Activated naive CD4-positive, alpha-beta T cell treated with anti-CD3 and anti-CD28 coated beads, Interleukin-2, amount 50 U/mL, for 24 hours (primary cell): ENCODE measurements around the gene CCNI2.

ENCODE experiments used
- H3K27ac Mint-ChIP-seq: one replicate; pipeline ENCODE4 v1.8.0; 2021; ENCODE audit warnings: mild to moderate bottlenecking, mixed read lengths
- H3K27me3 Mint-ChIP-seq: one replicate; pipeline ENCODE4 v1.8.0; 2021; ENCODE audit warnings: mixed read lengths
- H3K36me3 Mint-ChIP-seq: one replicate; pipeline ENCODE4 v1.8.0; 2021; ENCODE audit warnings: mixed read lengths
- H3K4me1 Mint-ChIP-seq: one replicate; pipeline ENCODE4 v1.8.0; 2021; ENCODE audit warnings: mixed read lengths
- H3K4me3 Mint-ChIP-seq: one replicate; pipeline ENCODE4 v1.8.0; 2021; ENCODE audit warnings: mild to moderate bottlenecking, mixed read lengths
- H3K9me3 Mint-ChIP-seq: one replicate; pipeline ENCODE4 v1.8.0; 2021; ENCODE audit warnings: mixed read lengths

The CCNI2 gene

DNA sequence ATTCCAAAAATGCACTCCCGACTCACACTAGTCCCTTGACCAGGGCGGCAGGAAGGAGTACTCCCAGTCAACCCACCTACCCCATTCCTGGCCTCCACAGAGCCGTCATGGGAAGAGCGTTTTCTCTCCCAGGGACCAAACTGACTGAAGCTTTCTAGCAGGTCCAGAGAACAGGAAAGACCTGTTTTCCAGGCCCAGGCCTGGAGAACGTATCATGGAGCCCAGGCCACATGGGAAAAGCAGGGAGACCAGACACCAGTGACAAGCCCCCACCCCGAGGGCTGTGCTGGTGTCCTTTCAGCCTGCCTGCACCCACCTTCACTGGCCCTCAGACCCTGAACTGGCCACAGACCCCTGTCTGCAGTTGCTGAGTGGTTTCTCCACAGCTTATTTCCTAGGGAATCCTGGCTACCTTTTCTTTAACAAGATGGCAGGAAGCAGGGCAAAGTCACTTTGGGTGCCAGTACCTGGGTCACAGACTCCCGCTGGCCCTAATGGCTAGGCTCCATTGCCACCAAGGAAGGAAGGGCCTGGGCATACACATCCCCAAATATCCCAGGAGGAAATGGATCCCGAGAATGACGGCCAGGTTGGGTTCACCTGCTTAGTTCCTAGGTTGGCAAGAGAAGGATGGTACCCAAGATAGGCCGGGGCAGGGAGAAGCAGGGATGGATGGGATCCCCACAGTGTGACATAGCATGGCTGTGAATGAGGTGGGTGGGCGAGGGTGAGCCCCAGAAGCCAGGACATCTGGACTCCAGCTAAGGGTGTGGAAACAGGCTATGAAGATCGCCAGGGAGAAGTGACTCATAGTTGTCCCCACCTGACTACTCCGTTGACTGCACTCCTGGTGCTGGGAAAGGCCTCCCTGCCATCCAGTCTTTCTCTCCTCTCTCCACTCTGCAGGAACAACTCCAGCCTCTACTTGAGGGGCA, 12.2 kb downstream of the CCNI2 start:
- peaks cover 2% of the 10 kb centered on the region for H3K36me3 Mint-ChIP-seq
- no peak overlapping the region for H3K4me3 Mint-ChIP-seq
- no peaks in the 10 kb centered on the region for H3K27me3 Mint-ChIP-seq
- H3K9me3 Mint-ChIP-seq = no peaks in the 10 kb centered on the region
- no peaks in the 10 kb centered on the region for H3K4me1 Mint-ChIP-seq
- no peak overlapping the region for H3K27ac Mint-ChIP-seq

DNA sequence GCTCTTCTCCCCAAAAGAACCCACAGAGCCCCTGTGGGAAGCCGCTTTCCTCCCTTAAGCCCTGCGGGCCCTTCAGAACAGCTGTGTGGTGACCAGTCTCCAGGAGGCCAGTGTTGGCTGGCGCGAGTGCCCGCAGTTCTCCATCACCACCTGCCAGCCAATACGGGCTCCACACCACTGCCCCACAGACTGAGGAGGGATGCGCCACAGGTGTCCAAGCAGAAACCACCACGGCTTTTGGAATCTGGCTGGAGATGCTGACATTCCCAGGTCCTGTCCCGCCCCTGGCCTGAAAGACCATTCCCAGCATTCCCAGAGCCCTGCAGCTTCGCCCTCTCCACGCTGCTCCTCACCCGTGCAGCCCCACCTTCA, 12.8 kb downstream of the CCNI2 start:
- Mint-ChIP-seq H3K36me3 (peaks cover 2% of the 10 kb centered on the region), H3K4me3 (no peak overlapping the region), H3K4me1 (no peaks in the 10 kb centered on the region), H3K9me3 (no peaks in the 10 kb centered on the region), H3K27ac (no peak overlapping the region), H3K27me3 (no peaks in the 10 kb centered on the region)

DNA sequence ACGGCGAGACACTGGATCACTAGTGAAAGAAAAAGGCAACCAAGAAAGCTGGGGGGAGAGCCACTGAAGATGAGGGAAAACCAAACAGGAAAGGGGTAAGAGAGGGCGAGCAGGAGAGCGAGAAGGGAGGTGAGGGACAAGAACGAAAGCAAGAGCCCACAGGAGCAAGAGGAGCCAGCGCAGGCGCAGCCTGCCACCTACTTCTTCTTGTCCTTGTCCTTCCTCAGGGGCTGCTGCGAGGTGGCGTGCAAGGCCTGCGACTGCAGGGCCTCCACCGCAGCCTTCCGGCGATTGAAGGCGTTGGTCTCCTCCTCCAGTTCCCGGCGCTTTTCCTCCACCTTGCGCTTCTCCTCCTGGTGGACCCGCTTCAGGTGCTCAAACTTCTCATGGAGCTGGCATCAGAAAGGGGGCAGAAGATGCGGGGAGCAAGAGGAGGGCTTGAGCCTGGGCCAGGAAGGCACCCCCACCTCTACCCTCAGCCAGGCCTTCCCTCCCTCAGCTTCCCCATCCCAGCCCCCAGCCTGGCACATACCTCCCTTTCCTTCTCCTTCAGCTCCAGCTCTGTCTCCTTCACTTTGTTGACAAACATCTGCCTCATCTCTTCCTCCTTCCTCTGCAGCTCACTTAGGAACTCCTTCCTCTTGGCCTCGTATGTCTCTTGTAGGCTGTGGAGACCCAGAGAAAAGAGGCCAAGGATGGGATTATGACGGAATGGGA, 13.5 kb downstream of the CCNI2 start:
- no peaks in the 10 kb centered on the region for H3K4me1 Mint-ChIP-seq
- no peak overlapping the region for H3K27ac Mint-ChIP-seq
- no peaks in the 10 kb centered on the region for H3K9me3 Mint-ChIP-seq
- H3K27me3 Mint-ChIP-seq = no peaks in the 10 kb centered on the region
- no peaks in the 10 kb centered on the region for H3K36me3 Mint-ChIP-seq
- H3K4me3 Mint-ChIP-seq = no peak overlapping the region

DNA sequence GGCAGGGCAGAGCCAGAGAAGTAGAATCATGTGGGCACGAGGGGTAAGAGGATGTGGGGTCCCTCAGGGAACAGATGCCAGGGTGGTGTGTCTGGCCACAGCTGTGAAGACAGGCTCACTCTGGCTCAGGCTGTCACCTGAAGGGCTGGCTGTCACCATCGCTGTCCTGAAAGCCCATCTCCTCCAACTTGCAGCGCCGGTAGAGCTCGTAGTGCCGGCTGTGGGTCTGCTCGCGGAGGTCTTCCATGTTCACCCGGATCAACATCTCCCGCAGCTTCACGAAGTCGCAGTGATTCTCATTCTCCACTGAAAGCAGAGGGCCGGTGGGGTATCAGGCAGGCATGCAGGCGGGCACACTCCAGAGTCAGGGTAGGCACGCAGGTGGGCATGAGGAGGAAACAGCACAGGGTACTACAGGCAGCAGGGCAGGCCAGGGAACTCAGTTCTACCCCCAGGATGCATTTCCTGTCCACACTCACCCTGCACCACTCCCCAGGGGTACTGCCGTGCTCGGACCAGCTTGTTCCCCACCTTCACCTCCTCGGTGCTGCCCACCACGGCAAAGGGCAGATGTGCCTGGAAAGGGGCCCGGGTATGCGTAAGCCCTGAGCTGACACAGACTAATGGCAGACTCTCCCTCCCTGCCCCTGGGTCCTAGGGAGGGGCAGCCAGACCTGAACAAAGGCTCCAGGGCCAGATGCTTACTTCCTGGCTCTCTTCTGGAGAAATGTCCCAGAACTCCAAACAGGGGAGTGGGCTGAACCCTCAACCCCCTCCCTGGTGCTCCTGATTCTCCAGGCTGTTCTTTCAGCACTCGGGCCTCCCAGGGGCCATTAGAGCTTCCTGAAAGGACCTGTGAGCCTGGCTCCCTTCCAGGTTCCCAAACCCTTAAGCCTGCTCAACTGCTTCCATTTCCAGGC, 14.4 kb downstream of the CCNI2 start:
- Mint-ChIP-seq H3K36me3 (no peaks in the 10 kb centered on the region), H3K4me1 (no peaks in the 10 kb centered on the region), H3K27me3 (no peaks in the 10 kb centered on the region), H3K9me3 (no peaks in the 10 kb centered on the region), H3K4me3 (no peak overlapping the region), H3K27ac (no peak overlapping the region)

DNA sequence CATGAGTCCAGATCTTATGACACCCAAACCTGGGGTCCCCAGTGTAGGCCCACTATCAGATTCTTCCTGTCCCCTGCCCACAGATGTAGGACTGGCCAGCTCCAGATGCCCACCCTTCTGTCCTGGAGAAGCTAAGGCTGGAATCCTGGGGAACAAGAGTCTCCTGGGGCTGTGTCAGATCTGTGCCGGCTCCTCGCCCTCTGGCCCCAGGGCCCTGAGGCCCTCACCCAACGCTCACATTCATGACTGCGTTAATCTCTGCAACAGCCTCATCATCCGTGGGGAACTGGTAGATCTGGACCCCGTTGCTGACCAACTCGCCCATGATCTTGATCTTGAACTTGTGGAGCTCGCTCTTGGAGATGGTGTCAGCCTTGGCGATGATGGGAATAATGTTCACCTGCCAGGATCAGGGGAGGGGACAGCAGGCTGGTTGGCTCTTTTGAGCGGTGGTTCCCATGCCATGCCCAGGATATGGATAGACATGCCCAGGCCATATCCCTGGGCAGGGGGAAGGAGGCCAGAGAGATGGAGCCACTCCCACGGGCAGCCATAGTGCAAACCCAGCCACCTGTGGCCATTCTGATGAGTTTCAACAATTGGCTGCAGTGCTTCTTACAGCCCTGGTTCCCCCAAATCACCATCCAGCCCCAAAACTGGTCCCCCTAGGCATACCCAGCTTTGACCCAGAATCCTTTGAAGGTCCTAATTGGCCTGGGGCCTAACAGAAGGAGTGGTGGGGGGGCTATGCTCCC, 15.2 kb downstream of the CCNI2 start:
- H3K27ac Mint-ChIP-seq = no peak overlapping the region
- no peaks in the 10 kb centered on the region for H3K9me3 Mint-ChIP-seq
- H3K36me3 Mint-ChIP-seq = no peaks in the 10 kb centered on the region
- no peaks in the 10 kb centered on the region for H3K4me1 Mint-ChIP-seq
- no peaks in the 10 kb centered on the region for H3K27me3 Mint-ChIP-seq
- H3K4me3 Mint-ChIP-seq = no peak overlapping the region

DNA sequence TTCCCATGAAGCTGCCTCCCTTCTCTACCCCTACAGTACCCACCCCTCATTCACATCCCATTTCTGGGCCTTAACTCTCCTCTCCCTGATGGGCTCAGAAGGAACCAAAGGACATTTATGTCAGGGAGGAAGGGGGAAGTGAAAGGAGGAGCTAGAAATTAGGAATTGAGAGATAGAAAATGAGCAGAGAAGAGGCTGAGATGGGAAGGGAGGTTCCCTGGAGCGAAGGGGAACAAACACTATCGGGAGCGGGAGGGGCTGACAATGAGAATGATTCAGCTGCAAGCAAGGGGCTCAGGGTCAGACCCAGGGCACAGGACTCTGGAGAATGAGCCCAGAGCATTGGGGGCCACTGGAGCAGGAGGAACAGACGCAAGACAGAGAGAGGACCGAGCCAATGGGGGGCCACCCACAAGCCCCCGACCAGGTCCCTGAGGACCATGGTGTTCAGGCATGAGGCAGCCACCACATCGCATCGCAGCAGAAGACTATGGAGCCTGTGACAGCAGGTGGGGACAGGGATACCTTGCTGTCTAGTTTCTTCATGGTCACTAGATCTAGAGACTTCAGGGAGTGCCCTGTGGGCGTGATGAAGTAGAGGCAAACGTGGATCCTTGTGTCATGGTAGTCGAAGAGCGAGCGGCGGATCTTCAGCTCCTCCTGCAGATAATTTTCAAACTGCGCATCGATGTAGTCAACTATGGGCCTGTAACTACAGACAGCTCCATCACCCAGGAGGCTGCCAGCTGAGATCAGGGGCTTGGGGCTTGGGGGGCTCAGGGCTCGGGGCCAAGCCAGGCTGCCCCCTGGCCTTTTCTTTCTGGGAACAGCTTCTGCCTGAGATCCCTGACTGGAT, 16.2 kb downstream of the CCNI2 start:
- H3K27me3 Mint-ChIP-seq = no peaks in the 10 kb centered on the region
- no peak overlapping the region for H3K27ac Mint-ChIP-seq
- H3K4me3 Mint-ChIP-seq = no peak overlapping the region
- H3K9me3 Mint-ChIP-seq = no peaks in the 10 kb centered on the region
- no peaks in the 10 kb centered on the region for H3K36me3 Mint-ChIP-seq
- no peaks in the 10 kb centered on the region for H3K4me1 Mint-ChIP-seq

DNA sequence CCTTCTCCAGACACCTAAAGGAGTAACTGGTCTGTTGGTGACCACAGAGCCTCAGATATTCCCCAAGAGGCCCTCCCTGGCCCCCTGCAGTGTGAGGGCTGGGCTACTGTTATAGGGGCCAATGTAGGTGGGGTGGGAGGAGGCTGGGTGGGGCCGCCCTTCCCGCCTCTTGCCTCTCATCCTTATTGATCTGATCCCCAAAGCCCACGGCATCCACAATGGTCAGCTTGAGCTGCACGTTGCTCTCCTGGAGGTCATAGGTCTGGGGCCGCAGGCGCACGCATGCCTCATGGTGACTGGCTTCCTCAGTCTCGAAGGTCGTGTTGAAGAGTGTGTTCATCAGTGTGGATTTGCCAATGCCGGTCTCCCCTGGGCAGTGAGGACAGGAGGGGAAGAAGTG, 16.8 kb downstream of the CCNI2 start:
- no peaks in the 10 kb centered on the region for H3K27me3 Mint-ChIP-seq
- H3K4me1 Mint-ChIP-seq = no peaks in the 10 kb centered on the region
- H3K27ac Mint-ChIP-seq = no peak overlapping the region

DNA sequence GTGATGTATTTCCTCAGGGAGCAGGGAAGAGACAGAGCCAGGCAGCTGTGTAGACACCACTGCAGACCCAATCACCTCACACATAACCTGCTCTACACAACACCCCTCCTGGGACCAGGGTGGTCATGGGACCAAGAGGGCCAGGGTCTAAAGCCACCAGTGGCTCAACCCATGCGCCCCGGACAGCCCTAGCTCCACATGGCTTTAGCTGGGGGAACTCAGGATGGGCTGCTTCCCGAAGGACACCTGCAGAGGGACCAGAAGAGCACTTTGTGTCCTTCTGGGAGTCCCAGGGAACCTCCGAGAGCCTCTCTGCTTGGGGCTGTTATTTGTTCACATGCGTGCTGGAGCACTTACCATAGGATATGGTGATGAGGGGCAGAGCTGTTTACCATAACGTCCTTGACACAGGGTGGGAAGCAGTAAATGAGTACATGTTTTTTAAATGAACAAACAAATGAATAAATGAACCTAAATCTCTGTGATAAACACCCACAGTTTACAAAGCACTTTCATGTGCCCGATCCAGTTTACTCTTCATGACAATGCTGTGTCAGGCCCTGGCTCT, 17.5 kb downstream of the CCNI2 start:
- H3K4me1 Mint-ChIP-seq = no peaks in the 10 kb centered on the region
- H3K9me3 Mint-ChIP-seq = no peaks in the 10 kb centered on the region
- no peak overlapping the region for H3K27ac Mint-ChIP-seq
- H3K4me3 Mint-ChIP-seq = no peak overlapping the region
- no peaks in the 10 kb centered on the region for H3K36me3 Mint-ChIP-seq
- no peaks in the 10 kb centered on the region for H3K27me3 Mint-ChIP-seq

More for the DNA sequence above, 16.8 kb downstream of the CCNI2 start:
- Mint-ChIP-seq H3K9me3 (no peaks in the 10 kb centered on the region), H3K36me3 (no peaks in the 10 kb centered on the region), H3K4me3 (no peak overlapping the region)

DNA sequence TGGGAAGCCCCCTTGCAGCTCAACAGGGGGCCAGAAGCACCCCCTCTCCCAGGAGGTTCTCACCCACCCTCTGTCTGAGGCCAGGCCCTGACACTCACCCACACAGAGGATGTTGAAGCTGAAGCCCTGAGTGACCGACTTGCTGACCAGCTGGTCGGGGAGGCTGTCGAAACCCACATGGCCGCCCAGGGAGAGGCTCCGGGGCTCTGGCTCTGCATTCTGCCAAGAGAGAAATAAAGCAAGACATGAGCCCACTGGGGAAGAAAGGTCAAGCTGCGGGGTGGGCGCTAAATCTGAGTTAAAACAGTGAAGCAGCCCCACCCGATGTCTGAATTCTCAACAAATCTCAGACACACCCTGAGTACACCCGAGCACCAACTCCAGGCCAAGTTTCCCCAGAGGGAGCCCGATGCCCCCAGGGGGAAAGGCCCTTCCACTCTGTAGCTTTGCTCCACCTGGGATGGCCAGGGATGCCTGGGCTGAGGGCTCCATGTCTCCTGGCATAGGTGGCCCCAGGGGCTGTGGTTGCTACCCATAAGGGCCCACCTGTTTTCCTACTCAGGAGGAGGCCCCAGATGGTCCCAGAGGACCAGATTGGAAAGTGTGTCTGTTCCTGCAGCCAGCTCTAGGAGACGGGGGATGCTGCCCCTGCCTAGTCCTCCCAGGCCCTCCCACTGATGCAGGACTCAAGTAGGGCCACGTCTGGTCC, 18.2 kb downstream of the CCNI2 start:
- Mint-ChIP-seq H3K36me3 (no peaks in the 10 kb centered on the region), H3K4me1 (no peaks in the 10 kb centered on the region), H3K4me3 (no peak overlapping the region), H3K9me3 (no peaks in the 10 kb centered on the region), H3K27me3 (no peaks in the 10 kb centered on the region), H3K27ac (no peak overlapping the region)

DNA sequence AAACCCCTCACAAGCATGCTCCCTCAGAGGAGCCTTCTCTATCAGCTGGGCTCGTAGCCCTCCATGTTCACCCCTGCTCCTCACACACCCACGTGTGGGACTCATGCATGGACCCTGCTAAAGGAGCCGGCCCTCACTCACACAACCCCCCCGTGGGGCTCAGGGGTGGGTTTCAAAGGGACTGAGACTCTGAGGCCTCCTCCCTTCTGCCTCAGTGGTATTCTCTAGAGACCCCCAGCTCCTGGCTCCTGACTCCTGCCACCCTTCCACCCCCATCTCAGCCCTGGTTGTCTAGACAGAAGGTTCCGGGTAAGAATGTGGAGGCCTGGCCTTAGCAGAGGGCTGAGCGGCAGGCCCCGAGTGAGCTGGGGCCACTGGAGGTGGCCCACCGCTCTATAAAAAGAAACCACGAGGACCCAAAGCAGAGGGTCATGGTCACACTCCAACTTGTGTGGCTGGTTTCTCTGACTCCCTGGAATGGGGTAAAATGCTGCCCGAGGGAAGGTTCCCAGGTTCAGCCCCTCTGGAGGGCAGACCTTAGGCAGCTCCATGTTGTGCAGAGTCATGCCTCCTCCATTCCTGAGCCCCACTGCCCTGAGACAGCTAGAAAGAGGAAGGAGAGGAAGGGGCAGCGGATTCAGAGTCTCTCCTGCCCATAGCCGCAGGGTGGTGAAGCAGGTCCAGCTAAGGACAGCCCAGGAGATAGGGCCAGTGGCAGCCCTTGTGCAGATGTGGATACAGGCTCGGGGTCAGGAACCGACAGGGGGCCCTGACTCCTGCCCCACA, 19.0 kb downstream of the CCNI2 start:
- H3K9me3 Mint-ChIP-seq = no peaks in the 10 kb centered on the region
- no peaks in the 10 kb centered on the region for H3K4me1 Mint-ChIP-seq
- H3K36me3 Mint-ChIP-seq = no peaks in the 10 kb centered on the region
- no peak overlapping the region for H3K27ac Mint-ChIP-seq
- H3K27me3 Mint-ChIP-seq = no peaks in the 10 kb centered on the region
- no peak overlapping the region for H3K4me3 Mint-ChIP-seq

DNA sequence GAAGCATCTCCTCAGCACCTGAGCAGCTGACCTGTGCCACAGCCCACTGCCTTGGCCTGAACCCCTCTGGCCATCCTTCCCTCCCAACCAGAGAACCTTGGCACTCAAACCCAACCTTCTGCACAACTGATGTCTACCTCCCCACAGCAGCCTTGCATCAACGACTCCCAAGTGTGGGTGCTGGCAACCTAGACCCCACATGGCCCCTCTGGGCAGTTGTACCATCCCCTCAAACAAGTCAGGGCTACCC, 19.5 kb downstream of the CCNI2 start:
- Mint-ChIP-seq H3K4me3 (no peak overlapping the region), H3K9me3 (no peaks in the 10 kb centered on the region), H3K27ac (no peak overlapping the region), H3K4me1 (no peaks in the 10 kb centered on the region), H3K36me3 (no peaks in the 10 kb centered on the region), H3K27me3 (no peaks in the 10 kb centered on the region)

DNA sequence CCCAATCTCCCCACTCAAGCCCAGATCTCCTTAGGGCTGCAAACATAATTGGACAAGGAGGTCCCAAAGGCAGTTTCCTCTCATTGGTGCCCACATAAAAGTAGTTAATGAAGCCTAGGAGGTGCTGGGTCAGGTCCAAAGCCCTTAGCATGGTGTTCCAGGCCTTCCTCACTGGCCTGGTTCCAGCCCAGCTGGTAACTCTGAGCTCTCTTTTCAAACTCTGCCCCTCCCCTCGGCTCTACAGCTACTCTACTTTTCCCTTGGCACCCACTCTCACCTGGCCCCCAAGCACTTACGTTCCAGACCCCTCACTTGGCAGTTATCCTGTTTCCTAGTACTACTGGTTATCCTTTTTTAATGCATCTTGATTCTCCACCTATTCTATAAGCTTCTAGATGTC, 19.9 kb downstream of the CCNI2 start:
- H3K27me3 Mint-ChIP-seq = no peaks in the 10 kb centered on the region

DNA sequence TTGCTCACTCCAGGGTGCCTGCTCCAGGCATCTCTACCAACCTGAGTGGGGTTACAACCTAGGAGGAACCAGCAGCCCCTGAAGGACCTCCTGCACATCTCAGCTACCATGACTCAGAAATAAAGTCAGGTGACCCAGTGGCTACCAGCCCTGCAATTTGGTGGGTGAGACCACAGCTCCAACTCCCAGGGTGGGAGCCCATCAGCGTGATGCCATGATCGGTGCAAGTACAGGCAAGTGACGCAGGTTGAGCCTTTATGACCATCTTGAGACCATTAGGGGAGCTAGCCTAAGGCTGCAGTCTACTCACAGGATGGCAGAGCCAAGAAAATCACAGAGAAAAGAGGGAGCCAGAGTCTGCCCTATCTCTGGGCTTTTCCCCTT, 21.3 kb downstream of the CCNI2 start:
- no peak overlapping the region for H3K27ac Mint-ChIP-seq
- H3K27me3 Mint-ChIP-seq = no peaks in the 10 kb centered on the region
- H3K4me1 Mint-ChIP-seq = no peaks in the 10 kb centered on the region
- H3K4me3 Mint-ChIP-seq = no peak overlapping the region
- H3K36me3 Mint-ChIP-seq = no peaks in the 10 kb centered on the region
- no peaks in the 10 kb centered on the region for H3K9me3 Mint-ChIP-seq

More for the DNA sequence above, 19.9 kb downstream of the CCNI2 start:
- H3K4me3 Mint-ChIP-seq = no peak overlapping the region
- H3K4me1 Mint-ChIP-seq = no peaks in the 10 kb centered on the region
- H3K27ac Mint-ChIP-seq = no peak overlapping the region
- no peaks in the 10 kb centered on the region for H3K36me3 Mint-ChIP-seq
- H3K9me3 Mint-ChIP-seq = no peaks in the 10 kb centered on the region
